MG63 (cell line): ENCODE results near the gene C6orf89. TPM values are rescaled to one million over a fixed set of nuclear protein-coding genes. Genes with fewer than 3 reads are reported as not detected.
"Not testable (repeated sequence)": the region's sequence is repeated elsewhere in the genome, so short reads cannot be mapped to it uniquely, and the experiment has no call there.

Source experiments
- DNase-seq: peaks from one replicate; pipeline ENCODE4 v3.0.0-alpha.2; 2020
- H3K27me3 ChIP-seq: fragments of 250-450 bp; sonication (Bioruptor Pico); 2 replicates; pipeline ENCODE4 v1.5.1; 2020; ENCODE audit warnings: mild to moderate bottlenecking, moderate library complexity
- H3K36me3 ChIP-seq: fragments of 250-450 bp; sonication (Bioruptor Pico); 2 replicates; pipeline ENCODE4 v1.5.1; 2020; ENCODE audit warnings: mild to moderate bottlenecking, moderate library complexity
- H3K4me3 ChIP-seq: fragments of 250-450 bp; sonication (Bioruptor Pico); 2 replicates; pipeline ENCODE4 v1.5.1; 2020; ENCODE audit warnings: mild to moderate bottlenecking, moderate library complexity
- H3K9me3 ChIP-seq: fragments of 250-450 bp; sonication (Bioruptor Pico); 2 replicates; pipeline ENCODE4 v1.5.1; 2020; ENCODE audit warnings: mild to moderate bottlenecking, moderate library complexity
- total RNA-seq: library from RNA; depleted of rRNA; stranded (reverse); fragments of >200 nt; shearing (Covaris generic); gene quantifications from 2 replicates; pipeline ENCODE4 v1.2.3, GENCODE V29; 2014; ENCODE audit warnings: low replicate concordance

Gene C6orf89
- total RNA-seq, 1 experiment from 2014 or later: 32.0 TPM

DNA sequence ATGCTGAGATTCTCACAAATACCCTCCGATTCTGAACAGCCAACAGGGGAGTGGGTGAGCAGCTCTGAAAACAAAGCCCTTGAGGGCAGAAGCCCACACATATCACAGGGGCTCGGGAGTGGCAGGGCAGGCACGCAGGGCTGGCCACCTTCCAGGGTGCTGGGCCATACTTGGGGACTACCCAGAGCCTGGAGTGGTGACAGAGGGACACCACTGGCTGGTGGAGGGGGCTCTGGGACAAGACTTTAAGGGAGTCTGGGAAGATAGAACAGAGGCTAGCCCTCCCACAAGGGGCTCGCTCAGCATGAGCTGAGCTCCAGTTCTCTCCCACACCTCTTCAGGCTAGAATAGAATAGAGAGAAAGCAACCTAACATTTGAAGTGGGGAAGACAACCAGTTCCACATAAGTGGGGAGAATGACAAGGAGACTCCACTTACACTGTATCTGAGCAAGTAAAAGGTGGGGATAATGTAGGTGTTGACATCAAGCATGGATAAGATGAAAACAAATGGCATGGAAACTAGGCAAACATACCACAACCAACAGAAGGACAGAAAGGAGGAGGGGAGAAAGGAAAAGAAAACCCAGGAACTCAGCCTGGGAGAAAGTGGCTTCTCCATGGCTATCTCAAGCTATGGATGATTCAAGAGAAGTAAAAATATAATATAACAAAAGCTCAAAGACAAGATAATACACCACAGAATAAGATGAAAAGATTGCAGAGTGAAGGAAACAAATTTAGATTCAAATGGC, 18.1 kb upstream of the C6orf89 start:
- H3K9me3 ChIP-seq: no peaks in the 10 kb centered on the region
- H3K36me3 ChIP-seq: peaks cover 39% of the 10 kb centered on the region
- DNase-seq: no peak
- no peaks in the 10 kb centered on the region for H3K27me3 ChIP-seq
- no peak overlapping the region for H3K4me3 ChIP-seq

DNA sequence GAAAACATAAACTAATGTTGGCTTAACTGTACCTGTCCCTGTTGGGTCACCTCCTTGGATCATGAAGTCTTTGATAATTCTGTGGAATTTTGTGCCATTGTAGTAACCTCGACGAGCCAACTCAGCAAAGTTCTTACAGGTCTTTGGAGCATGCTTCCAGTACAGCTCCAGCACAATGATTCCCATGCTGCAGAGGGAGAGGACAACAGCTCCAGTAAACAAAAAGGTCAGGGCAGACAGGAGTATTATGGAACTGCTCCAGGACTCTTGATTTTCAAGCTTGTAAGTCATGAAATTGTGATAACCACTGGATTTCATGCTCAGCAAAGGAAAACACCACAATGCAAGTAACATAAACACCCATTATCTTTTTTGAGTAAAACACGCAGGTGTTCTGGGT, 14.1 kb upstream of the C6orf89 start:
- no peak for DNase-seq
- Histone ChIP-seq H3K27me3 (no peaks in the 10 kb centered on the region), H3K4me3 (no peak overlapping the region), H3K9me3 (no peaks in the 10 kb centered on the region), H3K36me3 (peaks cover 17% of the 10 kb centered on the region)

DNA sequence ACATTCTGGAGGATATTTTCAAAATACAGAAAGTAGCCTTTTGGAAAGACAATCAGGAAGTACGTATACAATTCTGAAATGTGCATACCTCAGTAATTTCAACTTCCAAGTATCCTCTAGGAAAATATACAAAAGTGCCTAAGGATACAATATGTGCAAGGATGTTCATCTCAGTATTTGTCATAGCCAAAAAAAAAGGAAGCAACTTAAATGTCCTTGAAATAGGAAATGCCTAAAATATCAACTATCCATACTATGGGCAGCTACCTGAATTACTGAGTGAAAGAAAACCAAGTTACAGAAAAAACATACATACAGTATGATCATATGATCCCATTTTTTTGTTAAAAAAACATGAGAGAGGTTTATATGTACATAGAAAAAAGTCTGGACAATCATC, 12.6 kb upstream of the C6orf89 start:
- no peaks in the 10 kb centered on the region for H3K27me3 ChIP-seq
- H3K9me3 ChIP-seq: no peaks in the 10 kb centered on the region
- DNase-seq: no peak
- H3K4me3 ChIP-seq: no peak overlapping the region; the same call in 1 of the 2 replicates
- H3K36me3 ChIP-seq: peaks cover 12% of the 10 kb centered on the region

- H3K4me3 ChIP-seq: peak overlapping the region; percentile 99
- DNase-seq: peak; percentile 11
- no peaks in the 10 kb centered on the region for H3K9me3 ChIP-seq
- H3K27me3 ChIP-seq: no peaks in the 10 kb centered on the region
- H3K36me3 ChIP-seq: peaks cover 12% of the 10 kb centered on the region
Measured at GRCh38 chr6:36873612-36874442, 11.9 kb upstream of the C6orf89 start.

DNA sequence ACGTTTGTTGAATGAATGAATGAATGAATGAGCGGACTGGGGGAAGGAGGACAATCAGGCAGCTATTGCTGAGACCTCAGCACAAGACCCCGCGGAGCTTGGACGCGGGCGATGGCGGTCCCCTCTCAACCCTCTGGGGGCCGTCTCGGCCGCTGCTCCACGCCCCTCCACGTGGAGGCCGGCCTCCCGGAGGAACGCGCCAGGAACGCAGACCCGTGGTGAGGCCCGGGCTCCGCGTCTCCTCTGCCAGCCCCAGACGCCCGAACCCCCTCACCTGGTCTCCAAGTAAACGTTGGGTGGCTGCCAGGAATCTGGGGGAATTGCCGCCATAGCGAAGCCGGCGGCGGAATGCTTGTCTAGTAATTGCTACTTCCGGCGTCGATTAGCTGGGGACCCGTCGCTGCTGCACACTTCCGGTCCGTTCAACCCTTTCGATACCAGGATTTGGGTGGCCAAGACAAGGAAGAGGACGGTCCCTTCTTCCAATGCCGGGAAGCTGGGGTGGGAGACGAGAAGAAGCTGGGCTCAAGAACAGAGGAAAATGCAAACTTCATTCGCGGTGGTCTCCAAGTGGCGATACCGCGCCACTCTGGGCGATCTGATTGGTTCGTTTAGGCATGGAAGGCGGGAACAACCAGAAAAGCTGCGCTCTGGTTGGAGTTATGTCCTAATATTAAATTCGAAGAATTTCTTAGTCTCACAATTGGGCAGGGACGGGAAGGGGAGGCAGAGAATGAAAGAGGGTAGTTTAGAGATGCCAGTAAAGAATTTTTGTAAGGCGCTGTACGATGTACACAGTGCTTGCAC, 11.1 kb upstream of the C6orf89 start, which contains the start of gene PPIL1:
TSS of gene PPIL1 (minus strand) at position 361 of the 807 bp plus-strand sequence. CDS start at position 330, 31 bp downstream.
- Histone ChIP-seq H3K4me3 (peak within 1 kb of the TSS; percentile 99), H3K27me3 (no peaks in the 10 kb centered on the region), H3K36me3 (peaks cover 10% of the 10 kb centered on the region), H3K9me3 (no peaks in the 10 kb centered on the region)
- peak; percentile 83 for DNase-seq

DNA sequence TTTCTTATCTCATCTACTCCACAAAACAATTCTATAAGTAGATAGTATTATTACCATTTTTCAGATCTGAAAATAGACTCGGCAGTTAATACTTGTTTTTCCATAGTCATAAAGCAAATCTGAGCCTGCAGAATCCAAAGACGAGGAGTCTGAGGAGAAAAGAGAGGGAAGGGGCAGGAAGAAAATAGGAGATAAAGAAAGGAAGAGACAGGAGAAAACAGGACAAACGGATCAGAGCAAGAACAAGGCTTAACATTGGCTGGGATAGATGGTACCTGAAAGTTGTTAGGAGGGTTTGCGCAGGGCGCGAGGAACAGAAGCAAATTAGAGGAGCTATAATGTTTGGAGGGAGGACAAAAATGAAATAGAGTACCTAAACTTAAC, 10.5 kb upstream of the C6orf89 start:
- Histone ChIP-seq H3K4me3 (peak overlapping the region; percentile 99), H3K36me3 (peaks cover 10% of the 10 kb centered on the region), H3K27me3 (no peaks in the 10 kb centered on the region), H3K9me3 (no peaks in the 10 kb centered on the region)
- DNase-seq: no peak

GRCh38 chr6:36884610-36885009, 1.1 kb upstream of the C6orf89 start:
- Histone ChIP-seq H3K27me3 (no peaks in the 10 kb centered on the region), H3K4me3 (no peak overlapping the region), H3K36me3 (no peaks in the 10 kb centered on the region), H3K9me3 (no peaks in the 10 kb centered on the region)
- no peak for DNase-seq

DNA sequence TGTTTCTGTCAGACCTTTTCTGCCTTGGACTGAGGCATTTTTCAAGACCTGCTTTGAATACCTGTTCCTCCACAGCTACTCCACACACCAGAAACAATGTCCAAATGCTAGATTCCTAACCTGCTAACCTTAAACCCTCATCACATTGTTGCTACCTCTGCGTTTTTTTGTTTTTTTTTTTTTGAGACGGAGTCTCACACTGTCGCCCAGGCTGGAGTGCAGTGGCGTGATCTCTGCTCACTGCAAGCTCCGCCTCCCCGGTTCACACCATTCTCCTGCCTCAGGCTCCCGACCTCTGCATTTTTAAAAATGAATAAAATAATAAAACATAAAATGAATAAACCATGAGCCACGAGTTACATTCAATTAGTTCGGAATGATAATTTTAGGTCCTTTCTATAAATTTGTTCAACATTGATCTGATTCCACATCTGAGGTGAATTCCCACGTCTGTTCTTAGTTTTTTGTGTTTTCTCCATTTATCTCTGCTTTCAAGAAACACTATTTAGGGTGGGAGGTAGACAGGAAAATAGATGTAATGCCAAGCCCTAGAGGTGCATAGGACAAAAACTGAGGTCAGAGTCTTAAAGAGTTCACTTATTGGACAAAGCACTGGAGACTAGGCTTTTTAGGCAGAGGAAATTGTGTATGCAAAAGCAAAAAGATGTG, 1.3 kb downstream of the C6orf89 start:
- no peaks in the 10 kb centered on the region for H3K9me3 ChIP-seq
- no peaks in the 10 kb centered on the region for H3K27me3 ChIP-seq
- no peak for DNase-seq
- H3K4me3 ChIP-seq: peak overlapping the region; percentile 71
- no peaks in the 10 kb centered on the region; the same call in 1 of the 2 replicates for H3K36me3 ChIP-seq

DNA sequence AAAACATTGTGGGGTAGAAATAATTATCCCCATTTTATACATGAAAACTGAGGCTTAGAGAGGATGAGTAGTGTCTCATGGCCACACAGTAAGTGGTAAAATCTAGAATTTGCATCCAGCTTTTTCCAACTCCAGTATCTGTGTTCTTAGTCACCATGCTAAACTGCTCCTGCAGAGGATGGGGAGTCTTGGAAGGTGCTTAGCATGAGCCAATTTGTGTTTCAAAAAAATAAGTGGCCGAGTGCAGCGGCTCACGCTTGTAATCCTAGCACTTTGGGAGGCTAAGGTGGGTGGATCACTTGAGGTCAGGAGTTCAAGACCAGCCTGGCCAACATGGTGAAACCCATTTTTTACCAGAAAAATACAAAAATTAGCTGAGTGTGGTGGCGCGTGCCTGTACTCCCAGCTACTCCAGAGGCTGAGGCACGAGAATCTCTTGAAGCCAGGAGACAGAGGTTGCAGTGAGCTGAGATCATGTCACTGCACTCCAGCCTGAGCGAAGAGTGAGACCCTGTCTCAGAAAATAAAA, 2.4 kb downstream of the C6orf89 start:
- Histone ChIP-seq H3K9me3 (no peaks in the 10 kb centered on the region), H3K27me3 (no peaks in the 10 kb centered on the region), H3K36me3 (no peaks in the 10 kb centered on the region; the same call in 1 of the 2 replicates), H3K4me3 (no peak overlapping the region)
- no peak for DNase-seq

DNA sequence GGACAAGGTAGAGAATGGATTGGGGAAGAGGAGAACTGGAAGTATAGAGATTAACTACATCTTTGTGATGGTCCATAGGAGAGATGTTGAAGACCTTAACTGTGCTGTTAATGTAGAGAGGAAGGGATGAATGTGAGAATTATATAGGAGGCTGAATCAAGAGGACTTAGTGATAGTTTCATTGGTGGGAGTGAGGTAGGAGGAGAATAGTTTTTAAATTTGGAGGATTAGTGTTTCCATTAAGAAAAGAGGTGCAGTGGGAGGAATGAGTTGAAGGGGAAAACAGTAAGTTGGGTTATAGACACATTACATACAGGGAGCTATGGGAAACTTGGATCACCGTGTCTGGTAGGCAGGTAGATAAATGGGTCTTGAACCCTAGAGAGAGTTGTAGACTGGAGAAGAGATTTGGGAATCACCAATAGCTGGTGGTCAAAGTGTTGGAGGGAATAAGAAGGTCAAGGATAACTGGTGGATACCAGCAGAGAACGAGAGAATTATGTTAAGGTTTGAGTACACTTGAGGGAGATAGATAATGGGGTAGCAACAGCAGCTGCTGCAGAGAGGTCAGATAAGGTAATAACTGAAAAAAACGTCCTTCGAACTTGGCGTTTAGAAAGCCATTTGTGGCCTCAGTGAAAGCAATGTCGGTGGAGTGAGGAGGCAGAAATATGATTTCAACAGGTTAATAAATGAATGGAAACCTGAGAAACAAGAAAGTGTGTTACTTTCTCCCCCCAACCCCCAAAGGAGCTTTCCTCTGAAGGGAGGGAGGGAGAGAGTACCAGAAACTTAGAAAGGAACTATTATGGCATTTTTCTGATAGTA, 3.1 kb downstream of the C6orf89 start:
- DNase-seq: no peak
- Histone ChIP-seq H3K27me3 (no peaks in the 10 kb centered on the region), H3K9me3 (no peaks in the 10 kb centered on the region), H3K4me3 (no peak overlapping the region), H3K36me3 (peaks cover 4% of the 10 kb centered on the region)

- DNase-seq: no peak
Measured at GRCh38 chr6:36890112-36890663, 4.4 kb downstream of the C6orf89 start.

DNA sequence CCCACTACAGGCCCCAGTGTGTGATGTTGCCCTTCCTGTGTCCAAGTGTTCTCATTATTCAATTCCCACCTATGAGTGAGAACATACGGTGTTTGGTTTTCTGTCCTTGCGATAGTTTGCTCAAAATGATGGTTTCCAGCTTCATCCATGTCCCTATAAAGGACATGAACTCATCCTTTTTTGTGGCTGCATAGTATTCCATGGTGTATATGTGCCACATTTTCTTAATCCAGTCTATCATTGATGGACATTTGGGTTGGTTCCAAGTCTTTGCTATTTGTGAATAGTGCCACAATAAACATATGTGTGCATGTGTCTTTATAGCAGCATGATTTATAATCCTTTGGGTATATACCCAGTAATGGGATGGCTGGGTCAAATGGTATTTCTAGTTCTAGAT, 5.4 kb downstream of the C6orf89 start:
- DNase-seq, H3K36me3 ChIP-seq, H3K27me3 ChIP-seq, H3K9me3 ChIP-seq, H3K4me3 ChIP-seq: not testable (repeated sequence)

More at GRCh38 chr6:36890112-36890663, 4.4 kb downstream of the C6orf89 start:
- no peaks in the 10 kb centered on the region for H3K9me3 ChIP-seq
- H3K27me3 ChIP-seq: no peaks in the 10 kb centered on the region
- H3K4me3 ChIP-seq: no peak overlapping the region
- H3K36me3 ChIP-seq: peaks cover 4% of the 10 kb centered on the region

DNA sequence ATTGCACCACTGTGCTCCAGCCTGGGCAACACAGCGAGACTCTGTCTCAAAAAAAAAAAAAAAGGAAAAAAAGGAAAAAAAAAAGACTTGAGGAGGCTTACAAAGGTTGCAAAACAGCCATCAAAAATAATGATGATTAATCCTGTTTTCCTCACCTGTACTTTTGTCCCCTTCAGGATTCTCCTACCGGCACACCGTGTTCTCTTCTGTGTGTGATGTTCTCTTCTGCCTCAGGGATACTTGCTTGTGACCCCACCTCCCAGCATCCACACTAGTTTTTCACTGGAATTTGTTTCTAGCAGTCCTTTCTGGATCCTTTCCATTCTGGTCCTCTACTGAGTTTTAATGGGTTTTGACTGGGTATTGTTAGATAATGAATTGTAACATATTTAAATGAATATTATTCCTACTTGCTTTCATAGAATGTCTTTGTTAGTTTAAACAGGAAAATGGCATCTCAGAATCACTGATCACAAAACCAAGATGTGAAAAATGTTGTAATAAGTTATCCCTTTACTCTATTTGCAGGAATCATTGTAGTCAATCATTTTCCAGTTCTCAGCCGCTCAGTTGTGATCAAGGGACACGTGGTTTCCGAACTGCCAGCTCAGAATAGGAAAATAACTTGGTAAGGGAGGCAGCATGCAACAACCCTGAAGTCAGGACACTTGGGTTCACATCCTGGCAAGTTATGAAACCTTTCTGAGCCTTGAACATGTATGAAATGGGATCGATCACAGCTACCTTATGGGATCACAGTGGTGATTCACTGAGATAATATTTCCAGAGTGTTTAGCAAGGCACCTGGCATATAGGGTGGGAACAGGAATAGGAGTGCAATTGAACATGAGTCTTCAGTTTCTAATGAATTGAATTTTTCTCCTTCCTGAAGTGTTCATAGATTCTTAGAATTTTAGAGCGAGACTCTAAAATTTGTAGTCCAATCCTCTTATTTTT, 8.5 kb downstream of the C6orf89 start:
- DNase-seq: no peak
- Histone ChIP-seq H3K36me3 (peaks cover 9% of the 10 kb centered on the region), H3K9me3 (no peaks in the 10 kb centered on the region), H3K27me3 (no peaks in the 10 kb centered on the region), H3K4me3 (no peak overlapping the region)

DNA sequence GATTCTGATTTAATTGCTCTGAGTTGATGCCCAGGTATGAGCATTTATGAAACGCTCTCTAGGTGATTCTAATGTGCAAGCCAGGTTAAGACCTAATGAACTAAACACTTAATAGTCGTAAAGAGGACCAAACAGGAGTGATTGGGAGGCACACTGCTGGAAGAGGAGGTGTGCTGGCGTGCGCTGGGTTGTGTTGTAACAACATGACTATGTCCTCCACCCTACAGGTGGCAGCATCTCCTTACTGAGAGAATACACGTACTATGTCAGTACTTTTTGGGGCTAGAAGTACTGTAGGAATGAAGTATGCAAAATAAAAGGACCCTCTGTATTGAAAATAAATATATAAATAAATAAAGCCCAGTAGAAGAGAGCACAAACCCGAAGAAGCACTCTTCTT, 11.9 kb downstream of the C6orf89 start:
- DNase-seq: no peak
- Histone ChIP-seq H3K4me3 (no peak overlapping the region), H3K9me3 (no peaks in the 10 kb centered on the region)

More for the DNA sequence above, 11.9 kb downstream of the C6orf89 start:
- peaks cover 25% of the 10 kb centered on the region for H3K36me3 ChIP-seq
- H3K27me3 ChIP-seq: no peaks in the 10 kb centered on the region
